GM18868 (cell line): ENCODE measurements around the gene NCAM1.

ENCODE experiments used
- ATAC-seq: cut with Tn5 transposase; IDR thresholded peaks from one replicate; pipeline ENCODE4 v1.9.1; 2021; ENCODE audit warnings: mild to moderate bottlenecking, moderate library complexity; ENCODE audit not compliant: unreplicated experiment

Gene NCAM1

DNA sequence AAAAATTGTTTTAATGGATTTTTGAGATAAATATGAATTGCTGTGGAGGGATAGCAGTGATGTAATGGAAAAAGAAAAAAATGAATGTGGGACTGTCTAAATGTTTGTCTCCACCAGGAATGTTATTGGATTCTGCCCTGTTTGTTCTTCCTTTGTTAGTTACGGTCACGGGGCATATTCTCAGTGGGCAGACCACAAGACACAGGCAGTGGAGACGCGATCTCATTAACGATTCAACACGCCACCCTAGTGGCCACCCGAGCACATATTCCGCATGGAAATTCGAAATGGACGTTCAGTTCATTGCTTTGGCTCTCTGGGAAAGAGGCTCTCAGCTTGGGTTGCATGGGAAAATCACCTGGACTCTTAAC lies 201.4 kb downstream of the NCAM1 start:
- ATAC-seq = no peak

DNA sequence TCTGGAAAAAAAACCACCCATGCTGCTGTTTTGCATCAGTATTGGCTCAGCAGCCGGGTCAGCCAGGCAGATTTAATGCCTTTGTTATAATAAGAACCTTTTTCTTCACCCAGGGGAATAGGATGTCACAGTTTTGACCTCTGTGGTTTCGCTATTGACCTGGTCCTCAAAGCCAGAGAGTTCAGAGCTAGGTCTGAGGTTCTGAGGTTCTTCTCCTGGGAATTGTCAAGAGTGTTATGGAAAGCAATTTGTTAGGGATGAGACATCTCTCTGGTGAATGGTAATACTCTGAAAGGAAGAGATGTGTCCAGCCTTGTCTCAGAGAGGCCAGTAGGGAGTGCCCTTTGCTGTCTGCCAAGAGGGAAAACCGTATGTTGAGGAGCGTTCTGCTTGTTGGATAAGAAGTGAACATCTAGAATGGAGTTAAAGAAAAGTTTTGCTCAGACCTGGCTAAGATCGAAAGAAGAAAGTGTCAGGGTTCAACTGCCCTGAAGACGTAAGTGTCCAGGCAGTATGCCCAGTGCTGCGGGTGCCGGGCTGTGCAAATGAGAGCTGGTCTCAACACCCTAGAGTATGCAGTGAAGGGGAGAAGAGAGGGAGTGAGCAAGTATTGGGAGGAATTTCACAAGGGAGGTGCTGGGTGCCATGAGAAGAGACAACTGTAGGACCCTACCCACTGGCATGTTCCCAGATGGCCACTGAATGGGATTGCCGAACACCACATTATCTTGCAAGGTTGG lies 202.2 kb downstream of the NCAM1 start:
- ATAC-seq = no peak

DNA sequence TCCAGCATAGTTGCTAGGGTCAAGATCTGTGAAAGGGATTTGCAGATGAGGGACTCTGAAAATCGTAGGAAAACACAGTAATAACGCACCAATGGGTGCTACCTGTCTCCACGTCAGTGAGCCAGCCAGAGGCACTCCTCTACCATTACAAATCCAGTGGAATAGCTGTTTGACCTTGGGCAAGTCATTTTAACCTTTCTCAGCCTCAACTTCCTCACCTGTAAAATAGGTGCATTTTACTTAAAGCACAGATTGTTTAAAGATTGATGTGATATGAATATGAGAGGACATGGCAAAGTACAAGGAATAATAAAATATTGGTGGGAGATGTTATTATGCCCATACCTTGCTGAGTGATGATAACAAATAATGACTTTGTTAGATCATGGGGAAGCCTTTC lies 205.1 kb downstream of the NCAM1 start:
- ATAC-seq = no peak

DNA sequence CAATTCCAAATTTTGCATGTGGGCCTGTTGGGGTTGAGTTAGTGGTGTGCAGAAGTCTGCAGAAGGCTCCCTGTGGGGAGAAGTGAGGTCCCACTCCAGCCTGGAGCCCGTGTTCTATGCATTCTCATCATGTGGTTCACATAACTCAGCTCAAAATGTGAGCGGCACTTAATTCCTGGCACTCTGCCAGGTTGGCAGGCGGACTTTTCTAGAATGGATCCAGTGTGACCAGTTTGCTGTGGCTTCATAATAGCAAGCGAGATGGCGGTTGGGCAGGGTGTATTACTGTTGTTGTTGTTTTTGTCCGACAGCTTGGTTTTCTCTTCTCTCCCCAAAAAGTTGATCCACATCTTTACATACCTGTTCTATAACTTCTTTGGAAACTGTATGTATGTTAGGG lies 206.4 kb downstream of the NCAM1 start:
- ATAC-seq = no peak

DNA sequence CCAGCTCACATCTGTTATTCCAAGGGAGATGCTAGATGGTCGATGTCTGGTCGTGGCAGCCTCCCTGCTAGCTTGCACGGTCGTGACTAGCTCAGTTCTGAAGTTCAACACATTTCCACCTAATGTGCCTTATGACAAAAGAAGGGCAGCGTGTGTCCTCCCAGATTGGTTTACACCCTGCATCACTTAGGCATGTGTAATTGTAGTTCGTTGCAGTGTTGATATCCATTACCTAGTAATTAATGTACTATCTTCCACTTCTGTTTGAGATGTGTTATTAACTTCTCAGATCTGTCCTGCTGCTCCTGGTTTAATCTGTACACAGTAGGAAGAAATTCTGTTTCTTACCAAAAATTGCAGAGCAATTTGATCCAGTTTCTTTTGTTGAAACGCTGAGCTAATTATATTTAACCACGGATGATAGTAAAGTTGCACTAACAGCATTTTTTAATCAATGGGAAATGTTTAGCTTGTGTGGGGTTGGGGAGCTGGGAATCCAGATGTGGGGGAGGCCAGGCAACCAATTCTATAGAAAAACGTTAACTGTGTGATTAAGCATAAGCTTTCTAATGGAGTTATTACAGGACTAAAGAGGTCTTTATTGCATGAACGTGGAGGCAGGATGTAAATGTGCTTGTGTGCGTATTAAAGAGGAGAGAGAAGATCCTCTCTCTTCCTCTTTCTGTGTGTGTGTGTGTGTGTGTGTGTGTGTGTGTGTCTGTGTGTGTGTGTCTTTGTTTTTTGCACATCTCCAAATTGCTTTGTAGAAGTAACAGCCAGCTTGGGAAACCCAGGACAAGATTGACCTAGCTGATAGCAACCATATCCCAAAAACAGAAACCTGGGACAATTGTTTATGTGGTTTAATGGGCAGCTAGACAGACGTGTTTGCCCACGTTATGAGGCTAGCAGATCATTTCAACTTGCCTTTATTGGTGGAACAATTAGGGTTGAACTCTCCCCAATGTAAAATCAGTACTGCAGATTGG lies 207.4 kb downstream of the NCAM1 start:
- no peak for ATAC-seq

DNA sequence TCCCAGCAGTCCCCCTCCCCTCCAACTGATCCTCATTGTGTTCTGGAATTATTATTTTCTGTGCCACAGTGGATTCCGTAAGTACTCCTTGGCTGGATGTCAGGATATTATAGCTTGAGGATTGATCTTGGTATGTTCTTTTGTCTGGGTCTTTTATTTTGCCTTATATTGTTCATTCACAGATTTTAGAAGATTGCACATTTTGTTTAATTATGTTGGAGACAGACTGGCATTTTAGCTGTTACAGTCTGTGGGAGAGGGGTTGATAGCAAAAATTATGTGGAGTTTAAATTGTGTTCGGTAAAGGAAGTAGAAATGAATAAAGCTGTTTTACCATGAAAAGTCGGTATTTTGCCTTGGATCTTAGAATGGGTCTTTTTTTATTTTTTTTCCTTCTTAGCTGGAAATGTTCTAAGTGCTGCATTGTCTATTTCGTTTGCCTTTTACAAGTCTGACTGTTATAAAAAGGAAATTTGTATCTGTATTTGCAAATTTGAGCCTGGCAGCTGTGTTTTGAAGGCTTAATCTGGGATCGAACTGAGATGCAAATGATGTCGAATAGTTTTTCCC lies 211.2 kb downstream of the NCAM1 start:
- no peak for ATAC-seq

DNA sequence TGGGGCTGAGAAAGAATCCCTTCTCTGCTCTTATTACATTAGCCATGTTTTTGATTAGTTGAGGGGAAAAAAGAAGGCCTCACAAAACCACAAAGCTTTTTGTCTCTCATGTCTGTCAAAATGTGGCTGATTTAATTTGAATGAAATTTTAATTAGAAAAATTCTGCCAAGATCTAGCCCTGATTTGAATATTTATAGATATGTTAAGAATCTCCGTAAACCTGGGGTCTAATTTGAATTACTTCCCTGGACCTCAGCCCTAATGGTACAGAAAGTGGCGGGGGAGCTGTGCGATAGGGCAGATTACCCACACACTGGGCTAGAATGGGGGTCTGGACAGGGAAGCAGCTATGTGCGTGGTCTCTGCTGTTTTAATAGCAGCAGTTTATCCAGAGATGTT lies 211.9 kb downstream of the NCAM1 start:
- no peak for ATAC-seq

DNA sequence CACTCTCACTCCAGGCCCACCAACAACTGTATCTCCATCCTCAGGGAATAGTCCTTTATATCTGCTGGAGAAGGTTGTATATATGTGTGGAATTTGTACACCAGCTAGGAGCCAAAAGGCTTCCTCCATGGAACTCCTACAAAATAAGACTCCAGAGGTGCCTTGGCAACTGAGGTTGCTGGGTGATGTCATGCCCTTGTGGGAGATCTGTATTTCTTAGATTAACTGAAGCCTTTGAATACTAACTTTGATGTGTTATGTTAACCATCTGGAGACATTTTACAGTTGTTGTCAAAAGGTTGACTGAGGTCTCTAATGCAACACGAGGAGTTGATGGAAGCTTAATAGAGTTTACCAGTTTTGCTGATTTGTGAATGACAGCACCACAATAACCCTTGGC lies 213.7 kb downstream of the NCAM1 start:
- ATAC-seq = no peak

DNA sequence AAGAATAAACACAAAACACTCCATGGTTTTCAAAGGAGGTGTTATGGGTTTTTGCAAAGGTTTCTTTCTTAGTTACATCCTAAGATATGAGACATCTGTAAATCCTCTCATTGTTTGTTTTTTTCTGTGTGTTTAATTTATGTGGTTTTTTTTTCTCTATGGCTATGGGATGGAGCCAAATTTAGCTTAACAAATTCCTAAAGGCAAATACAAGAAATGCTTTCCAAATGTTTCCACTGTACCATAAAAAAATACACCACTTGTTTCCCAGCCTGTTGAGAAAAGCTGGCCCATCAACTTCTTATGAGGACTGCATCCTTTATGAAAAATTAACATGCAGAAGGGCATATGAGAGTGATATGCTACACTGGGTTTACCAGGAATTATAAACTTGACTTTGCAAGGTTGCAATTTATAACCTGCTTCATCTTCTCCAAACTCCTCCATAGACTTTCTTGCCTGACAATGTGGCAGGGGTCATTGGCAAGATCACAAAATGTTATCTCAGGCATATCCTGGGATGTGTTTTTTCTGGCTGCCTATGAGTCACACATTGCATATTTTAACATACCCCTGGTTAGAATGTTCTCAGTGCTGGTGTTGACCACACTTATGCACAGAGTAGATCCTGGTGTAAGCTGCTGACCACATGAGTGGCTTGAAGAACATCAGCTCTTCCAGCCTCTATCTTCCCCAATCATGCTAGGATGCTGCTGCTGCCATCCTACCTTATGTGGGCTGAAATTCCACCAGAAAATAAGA lies 215.6 kb downstream of the NCAM1 start:
- ATAC-seq = no peak

DNA sequence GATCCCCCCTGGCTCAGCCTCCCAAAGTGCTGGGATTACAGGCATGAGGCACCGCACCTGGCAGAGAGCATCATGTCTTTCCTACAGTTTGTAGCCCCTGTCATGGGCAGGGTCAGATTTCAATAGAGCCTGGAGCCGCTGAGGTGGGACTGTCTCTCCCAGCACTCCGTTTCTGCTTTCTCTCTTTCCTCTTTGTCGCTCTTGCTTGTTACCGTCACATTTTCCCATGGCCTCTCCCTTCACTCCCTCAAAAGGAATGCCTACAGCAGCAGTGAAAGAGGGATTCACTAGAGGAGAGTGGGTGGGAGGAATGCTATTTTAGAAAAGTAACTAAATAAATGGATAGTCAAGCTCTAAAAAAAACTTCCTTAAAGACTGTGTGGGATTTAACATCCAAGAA lies 216.5 kb downstream of the NCAM1 start:
- ATAC-seq = no peak

DNA sequence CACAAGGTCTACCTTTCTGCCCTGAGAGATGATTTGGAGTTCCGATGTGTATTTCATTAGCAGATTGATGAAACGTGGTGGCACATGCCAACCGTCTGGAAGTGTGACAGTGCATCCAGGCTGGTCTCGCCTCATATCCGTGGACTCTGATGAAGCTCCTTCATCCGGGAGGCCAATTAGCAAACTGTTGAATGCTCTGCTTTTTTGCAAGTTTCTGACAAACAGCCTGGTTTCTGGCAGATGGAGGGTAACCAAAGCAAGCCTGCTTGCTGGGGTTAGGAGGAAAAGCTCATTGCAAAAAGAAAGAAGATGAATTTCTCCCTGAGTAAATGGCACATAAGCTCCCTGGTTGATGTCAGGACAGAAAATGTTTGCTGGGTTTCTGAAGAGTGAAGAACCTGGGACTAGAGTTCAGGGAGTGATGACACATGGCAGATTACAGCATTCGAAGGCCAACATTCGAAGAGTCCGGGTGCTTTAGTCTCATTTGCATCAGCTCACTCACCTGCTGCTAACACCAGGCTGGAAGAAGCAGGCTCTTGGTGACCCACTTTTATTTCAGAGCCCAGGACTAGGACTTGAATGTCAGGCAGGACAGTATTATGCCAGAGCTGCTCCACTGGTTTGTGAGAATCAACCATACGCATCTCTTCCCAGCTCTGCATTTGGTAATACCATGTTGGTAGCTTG lies 217.3 kb downstream of the NCAM1 start:
- no peak for ATAC-seq

DNA sequence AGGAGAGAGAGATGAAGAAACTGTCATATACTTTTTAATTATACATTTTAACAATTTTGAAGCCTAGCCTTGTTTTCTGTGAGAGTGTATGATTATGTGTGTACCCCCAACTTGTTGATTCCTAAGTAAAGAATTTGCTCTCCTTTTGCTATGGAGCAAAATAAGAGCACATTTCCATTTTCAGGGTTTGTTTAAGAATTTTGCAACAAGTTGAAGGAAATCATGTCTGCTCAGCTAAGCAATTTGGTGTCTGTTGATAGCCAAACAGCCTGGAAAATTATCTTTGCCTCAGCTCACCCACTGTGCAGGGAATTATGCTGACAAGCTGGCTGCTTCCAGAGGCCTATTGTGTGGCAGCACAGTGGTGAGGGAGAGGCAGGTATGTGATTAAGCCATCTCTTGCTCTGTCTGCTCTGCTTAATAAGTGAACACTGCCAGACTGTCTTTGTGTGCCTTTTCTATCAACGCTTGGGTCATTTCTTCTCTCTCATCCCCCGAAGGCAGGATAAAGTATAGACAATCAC lies 218.0 kb downstream of the NCAM1 start:
- ATAC-seq = no peak

DNA sequence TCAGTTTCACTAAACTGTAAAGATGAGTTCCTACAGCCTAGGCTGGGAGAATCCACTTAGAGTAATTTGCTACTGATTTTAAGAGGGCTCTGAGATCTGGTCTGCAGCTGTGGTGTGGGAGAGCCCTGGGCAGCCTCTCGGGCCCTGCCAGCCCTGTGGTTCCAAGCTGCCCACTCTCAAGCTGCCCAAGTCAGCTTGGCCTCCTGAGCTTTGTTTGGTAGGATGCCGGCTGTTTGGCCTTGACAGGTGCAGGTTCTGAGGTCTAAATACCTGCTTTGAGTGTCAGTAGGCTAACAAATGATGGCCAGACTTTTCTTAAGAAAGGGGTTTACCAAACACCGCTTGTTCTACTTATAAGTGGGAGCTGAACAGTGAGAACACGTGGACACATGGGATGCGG lies 219.9 kb downstream of the NCAM1 start:
- ATAC-seq = no peak

DNA sequence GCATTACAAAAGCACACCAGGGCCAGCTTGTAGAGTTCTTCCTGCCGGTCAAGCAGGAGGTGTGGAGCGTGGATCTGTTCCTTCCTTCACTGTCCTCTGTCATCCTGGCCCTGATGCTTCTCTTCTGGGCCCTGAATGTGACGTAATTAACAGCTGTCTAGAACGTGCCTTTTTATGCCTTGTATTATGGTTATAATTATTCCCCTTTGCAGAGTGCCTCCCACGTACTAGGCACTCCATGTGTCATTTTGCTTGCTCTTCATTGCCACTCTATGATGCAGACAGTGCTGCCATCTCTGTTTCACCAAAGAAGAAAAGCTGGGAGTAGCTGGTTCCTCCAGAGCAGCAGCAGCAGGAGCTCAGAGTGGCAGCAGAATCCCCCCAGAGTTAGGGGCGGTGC lies 221.1 kb downstream of the NCAM1 start:
- ATAC-seq = no peak

DNA sequence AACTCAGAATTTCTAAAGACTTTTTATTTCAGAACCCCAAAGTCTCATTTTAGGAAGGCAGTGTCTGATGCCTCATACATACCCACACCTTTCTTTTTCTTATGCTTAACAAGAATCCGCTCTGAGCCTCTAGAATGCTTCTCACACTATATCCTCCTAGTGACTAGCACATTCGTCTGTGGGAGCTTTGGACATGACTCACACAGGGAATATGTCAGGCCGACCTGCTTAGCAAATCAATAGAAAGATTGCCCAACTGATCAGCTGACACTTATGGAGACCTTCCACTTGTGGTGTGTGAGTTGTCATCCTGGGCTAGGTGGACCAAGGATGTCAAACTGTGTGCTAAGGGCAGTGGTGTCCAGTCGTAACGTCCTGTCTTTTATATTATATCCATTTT lies 223.3 kb downstream of the NCAM1 start:
- no peak for ATAC-seq

DNA sequence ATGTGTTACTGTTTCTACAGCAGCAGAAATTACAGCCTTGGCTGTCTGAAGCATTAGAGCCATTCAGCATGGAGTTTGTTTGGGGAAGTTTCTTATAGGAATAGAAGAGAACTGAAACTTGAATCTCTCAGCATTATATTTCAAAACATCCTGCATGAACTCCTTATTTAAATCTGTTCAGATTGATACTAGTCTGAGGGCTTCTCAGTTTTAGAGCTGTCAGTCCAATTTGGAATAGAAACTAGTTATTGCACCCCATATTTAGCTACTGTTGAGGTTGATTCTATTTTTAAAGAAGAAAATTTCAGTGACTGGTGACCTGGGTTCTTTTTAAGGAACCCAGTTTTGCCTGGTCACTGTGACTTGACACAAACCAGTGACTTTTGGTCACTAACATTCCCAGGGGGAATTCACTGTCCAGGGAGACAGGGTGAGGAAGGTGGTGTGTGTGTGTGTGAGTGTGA lies 227.2 kb downstream of the NCAM1 start:
- ATAC-seq = no peak

DNA sequence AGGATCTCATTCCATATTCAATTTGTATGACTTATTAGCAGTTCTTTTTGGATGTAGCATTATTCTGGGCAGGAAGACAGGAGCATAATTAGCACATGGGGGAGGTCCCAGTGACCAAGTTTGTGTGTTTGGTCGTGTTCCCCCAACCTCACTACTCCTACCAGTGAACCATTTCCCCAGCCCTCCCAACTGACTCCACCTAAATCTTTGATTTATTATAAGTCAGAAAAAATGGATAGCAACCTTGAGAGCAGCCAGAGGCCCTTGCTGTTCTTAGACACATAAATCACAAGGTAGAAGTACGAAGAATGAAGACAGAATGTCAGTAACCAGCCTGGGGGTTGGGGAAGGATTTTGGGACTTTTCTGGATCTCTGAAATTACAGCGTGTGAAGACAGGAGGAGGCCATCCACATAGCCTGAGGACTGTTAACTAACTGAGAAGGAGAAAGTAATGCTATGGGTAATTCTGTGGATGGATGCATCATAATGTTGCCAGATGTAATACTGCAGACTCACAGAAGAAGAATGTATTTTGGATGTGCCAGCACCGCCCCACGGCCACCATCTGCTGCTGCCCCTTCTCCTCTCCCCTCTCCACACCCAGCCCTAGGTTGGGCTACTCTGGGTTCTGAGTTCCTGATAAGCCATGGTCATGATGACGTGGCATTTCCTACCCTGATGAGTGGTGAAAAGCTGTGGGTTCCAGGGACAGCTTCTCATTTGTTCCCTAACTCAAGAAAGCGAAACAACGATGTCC lies 228.9 kb downstream of the NCAM1 start:
- no peak for ATAC-seq

DNA sequence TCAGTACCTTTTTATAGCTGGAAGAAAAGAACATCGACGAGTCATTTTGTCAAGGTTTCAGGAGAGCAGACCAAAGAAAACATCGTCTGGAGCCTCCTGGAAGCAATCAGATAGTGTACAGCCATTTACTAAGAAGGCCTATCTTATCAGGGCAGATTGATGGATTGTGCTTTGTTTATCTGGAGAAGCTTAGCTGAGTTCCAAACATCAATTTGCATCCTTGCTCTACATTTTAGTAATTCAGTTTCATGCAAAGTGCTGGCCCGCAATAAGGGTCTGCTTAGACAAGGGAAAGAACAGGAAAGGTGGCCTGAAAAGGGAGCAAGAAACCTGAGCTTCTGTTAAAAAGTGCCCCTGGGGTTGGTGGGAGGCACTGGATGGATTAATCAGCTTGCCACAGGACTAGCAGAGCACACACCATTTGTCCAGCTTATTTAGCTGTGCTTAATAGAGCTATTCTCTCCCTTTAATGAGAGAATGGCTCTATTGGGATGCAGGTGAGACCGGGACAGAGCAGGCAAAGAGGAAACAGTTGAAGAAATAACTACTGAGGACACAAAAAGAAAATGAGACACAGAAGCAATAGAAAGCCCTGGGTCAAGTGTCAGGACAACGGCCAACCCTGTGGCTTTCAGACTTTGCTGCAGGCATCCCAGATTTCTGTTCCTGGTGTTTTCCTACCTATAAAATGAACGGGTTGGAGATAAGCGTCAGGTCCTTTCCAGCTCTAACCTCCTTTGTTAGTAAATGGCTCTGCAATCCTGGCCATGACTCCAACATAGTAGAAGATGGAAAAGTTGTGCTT lies 231.1 kb downstream of the NCAM1 start:
- no peak for ATAC-seq

DNA sequence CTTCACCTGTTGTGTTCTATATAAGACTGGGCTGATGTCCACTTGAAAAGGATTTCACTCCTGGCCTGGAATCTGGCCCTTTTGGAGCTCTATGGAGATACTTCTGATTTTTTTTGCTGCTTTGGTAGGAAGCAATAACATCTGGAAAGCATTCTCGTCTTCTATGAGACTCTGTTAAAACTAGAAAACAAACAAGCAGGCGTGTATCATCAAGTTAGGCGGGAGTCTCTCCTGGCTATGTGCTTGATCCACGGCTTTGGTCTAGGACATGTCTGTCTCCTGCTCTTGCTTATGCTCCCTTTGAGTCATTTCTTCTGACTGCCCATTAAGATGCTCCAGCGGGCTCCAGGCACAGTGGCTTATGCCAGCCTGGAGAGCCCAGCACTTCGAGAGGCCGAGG lies 231.8 kb downstream of the NCAM1 start:
- no peak for ATAC-seq
